Inferior parietal cortex (tissue), 1 donor: ENCODE results near the gene MPP3.
"Not testable (repeated sequence)": the region's sequence is repeated elsewhere in the genome, so short reads cannot be mapped to it uniquely, and the experiment has no call there.

ENCODE experiments used
- DNase-seq: peaks from one replicate; pipeline ENCODE4 v3.0.0-alpha.2; 2016; ENCODE audit errors: extremely low spot score

The MPP3 gene

DNA sequence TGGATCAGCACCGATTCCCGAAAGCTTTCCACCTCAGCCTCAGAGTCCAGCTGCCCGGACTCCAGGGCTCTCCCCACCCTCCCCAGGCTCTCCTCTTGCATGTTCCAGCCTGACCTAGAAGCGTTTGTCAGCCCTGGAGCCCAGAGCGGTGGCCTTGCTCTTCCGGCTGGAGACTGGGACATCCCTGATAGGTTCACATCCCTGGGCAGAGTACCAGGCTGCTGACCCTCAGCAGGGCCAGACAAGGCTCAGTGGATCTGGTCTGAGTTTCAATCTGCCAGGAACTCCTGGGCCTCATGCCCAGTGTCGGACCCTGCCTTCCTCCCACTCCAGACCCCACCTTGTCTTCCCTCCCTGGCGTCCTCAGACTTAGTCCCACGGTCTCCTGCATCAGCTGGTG lies 29.0 kb upstream of the MPP3 start:
- DNase-seq, result no peak

DNA sequence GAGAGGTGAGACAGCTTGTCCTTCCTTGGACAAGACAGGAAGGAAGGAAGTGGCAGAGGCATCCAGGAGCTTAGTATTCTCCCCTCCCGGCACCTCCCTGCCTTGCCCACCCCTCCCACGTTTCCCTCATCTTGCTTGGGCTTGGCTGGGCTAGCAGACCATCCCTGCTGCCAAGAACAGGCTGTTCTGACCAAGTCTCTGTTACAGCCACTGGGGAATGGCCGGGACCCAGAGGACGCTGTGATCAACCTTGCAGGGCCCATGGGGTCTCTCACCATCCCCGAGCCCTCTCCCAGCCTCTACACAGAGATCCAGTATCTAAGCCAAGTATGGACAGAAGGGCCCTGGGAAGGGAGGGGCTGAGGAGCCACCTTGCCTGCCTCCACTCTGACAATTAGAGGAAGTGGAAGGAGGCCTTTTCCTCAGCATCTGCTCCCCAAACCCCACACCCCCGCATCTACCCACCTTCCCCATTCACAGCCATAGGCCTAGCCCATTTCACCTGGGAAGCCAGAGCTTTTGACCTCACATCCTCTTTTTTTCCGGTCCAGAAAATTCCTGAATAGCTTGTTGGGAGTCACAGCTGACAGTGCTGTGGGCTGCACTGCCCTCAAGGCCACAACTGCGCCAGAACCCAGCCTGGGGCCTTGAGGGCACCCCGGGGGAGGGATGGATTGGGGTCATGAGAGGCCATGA lies 28.1 kb upstream of the MPP3 start:
- no peak for DNase-seq

GRCh38 chr17:43860077-43860725 lies 27.3 kb upstream of the MPP3 start:
- no peak for DNase-seq

- DNase-seq, result no peak
Observed at GRCh38 chr17:43857957-43858600, 25.1 kb upstream of the MPP3 start.

GRCh38 chr17:43857141-43857540 lies 24.2 kb upstream of the MPP3 start:
- DNase-seq, result no peak

DNA sequence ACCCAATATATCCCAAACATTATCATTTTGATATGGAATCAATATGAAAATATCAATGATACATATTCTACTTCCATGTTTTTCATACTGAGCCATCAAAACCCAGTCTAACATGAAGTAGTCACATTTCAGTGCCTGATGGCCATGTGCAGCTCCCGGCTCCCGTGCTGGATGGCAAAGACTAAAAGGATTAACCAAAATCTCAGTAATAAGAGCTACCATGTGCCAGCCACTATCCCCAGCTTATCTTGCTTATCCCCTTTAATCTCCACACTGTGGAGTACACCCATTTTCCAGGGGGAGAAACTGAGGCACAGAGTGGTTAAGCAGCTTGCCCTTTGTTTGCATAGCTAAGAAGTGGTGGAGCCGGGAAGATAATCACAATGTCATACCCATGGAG lies 23.2 kb upstream of the MPP3 start:
- DNase-seq, result no peak

GRCh38 chr17:43855061-43855460 lies 22.1 kb upstream of the MPP3 start:
- no peak for DNase-seq

GRCh38 chr17:43854498-43854897 lies 21.6 kb upstream of the MPP3 start:
- DNase-seq, result no peak

GRCh38 chr17:43853546-43853945 lies 20.6 kb upstream of the MPP3 start:
- DNase-seq, result no peak

- DNase-seq, result no peak
Observed at GRCh38 chr17:43852571-43852970, 19.6 kb upstream of the MPP3 start.

GRCh38 chr17:43849116-43849515 lies 16.2 kb upstream of the MPP3 start:
- DNase-seq, result no peak

DNA sequence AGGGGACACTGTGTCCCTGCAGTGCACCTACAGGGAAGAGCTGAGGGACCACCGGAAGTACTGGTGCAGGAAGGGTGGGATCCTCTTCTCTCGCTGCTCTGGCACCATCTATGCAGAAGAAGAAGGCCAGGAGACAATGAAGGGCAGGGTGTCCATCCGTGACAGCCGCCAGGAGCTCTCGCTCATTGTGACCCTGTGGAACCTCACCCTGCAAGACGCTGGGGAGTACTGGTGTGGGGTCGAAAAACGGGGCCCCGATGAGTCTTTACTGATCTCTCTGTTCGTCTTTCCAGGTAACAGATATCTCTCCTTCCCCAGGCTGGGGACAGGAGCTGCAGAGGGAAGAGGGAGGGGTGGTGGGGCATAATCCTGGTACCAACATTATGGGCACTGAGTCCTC lies 15.7 kb upstream of the MPP3 start:
- no peak for DNase-seq

DNA sequence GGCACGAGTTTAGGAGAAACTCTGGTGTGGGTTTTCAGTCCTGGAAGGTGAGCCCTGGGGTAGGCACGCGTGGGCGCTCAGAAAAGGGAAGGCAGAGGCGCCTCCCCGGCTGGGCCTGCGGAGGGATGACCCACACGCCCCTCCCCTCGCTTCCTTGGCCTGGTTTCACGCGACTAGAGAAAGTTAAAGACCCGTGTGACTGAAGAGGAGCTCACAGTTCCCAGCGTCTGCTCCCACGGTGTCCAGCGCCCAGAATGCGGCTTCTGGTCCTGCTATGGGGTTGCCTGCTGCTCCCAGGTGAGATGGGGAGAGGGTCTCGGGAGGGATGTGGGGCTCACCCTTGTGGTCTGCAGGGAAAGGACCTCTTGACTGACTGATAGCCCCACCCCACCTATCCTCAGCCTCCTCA lies 14.0 kb upstream of the MPP3 start, which contains the start of gene CD300LG:
Gene CD300LG, plus strand, starts transcription at position 214 of the 409 bp plus-strand sequence. Its CDS starts 41 bp downstream, at position 255.
- no peak for DNase-seq

DNA sequence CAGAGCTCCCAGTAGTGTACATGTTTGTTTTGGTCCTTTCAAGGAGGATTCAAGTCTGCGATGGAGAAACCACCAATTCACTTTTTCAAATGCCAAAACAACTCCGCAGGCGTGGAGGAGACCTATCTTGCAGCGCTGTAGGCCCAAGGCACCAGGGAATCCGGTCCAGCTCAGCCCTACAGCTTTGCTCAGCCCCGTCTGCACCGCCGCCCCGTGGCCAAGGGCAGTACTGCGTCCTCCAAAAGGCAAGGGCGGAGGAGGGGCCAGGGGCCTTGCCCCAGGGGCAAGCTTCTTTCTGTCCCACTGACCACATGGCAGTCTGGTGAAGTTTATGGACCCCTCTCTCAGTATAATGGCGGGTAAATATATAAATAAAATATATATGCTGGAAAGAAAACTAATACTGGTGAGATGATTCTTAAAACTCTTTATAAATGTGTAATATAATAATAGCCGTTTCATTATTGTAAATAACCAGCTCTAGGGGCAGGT lies 13.3 kb upstream of the MPP3 start:
- DNase-seq, result peak; percentile 76

DNA sequence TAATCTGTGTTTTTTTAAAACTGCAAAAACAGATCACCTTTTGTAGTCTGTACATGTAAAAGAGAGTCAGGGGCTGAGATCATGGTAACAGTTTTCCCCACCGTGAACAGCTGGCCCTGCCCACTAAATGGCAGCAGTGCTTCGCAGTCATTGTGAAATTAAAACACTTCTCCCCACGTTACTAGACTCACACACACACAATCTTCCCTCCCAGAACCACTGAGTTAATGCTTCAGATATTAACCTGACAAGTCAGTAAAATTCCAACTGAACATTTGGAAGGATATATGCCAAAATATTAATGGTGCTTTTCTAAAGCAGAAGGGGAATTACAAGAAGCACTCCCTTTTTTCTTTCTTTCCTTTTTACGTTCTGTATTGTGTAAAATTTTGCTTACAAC lies 12.8 kb upstream of the MPP3 start:
- DNase-seq, result no peak

DNA sequence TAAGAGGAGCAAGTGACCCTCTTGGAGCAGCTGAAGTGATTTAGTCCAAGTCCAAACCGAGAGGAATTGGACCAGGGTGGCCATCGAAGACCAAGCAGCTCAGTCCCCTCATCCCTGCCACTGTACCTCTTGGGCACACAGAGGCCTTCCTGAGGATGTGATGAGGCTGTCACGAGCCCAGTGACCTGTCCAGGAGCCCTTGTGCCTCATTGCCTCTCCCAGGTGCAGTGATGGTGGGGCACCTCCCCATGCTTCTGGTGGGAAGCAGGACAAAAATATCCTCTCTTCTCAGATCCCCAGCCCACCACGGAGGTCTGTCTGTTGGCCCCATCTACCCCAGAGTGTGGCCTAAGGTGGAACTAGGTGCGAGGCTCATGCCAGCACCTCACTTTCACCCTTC lies 11.3 kb upstream of the MPP3 start:
- DNase-seq, result no peak

DNA sequence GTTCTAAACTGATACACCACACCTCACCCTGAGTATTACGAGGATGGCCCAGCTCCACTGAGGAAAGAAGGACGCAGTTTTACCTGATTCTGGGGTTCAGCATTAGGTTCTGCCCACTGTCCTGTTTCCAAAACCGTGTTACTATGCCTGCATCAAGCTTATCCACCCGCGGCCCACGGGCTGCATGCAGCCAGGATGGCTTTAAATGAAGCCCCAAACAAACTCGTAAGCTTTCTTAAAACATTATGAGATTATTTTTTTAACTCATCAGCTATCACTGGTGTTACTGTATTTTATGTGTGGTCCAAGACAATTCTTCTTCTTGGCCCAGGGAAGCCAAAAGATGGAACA lies 10.0 kb upstream of the MPP3 start:
- DNase-seq, result no peak

DNA sequence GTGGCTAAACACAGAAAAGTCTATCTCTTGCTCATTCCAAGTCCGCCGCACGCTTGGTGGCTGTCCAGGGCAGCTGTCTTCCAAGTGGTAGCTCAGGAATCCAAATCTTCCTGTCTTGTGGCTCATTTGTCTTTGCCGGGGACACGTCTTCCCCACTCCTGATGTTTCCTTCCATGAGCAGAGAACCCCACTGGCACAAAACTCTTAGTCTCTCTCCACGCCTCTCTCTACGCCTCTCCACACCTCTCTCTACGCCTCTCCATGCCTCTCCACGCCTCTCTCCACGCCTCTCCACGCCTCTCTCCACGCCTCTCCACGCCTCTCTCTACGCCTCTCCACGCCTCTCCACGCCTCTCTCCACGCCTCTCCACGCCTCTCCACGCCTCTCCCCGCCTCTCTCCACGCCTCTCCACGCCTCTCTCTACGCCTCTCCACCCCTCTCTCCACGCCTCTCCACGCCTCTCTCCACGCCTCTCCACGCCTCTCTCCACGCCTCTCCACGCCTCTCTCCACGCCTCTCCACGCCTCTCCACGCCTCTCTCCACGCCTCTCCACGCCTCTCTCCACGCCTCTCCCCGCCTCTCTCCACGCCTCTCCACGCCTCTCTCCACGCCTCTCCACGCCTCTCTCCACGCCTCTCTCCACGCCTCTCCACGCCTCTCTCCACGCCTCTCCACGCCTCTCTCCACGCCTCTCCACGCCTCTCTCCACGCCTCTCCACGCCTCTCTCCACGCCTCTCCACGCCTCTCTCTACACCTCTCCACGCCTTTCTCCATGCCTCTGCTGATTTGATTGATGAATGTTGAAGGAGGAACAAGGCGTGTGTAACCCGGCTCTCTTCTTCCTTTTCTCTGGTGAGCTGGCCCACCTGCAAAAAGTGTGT lies 9.4 kb upstream of the MPP3 start:
- not testable (repeated sequence) for DNase-seq

- no peak for DNase-seq
Observed at GRCh38 chr17:43841282-43841681, 8.3 kb upstream of the MPP3 start.

GRCh38 chr17:43840814-43841213 lies 7.9 kb upstream of the MPP3 start:
- no peak for DNase-seq

GRCh38 chr17:43839670-43840108 lies 6.7 kb upstream of the MPP3 start:
- DNase-seq, result no peak

GRCh38 chr17:43834106-43834505 lies 1.2 kb upstream of the MPP3 start:
- DNase-seq, result no peak
